Memory B cell (primary cell): ENCODE results near the gene MAMDC2.

Experiments used
- ATAC-seq: fragments of 150-1000 bp; cut with Tn5 transposase; 2 replicates; pipeline ENCODE4 v1.10.0; 2021; ENCODE audit warnings: low read depth, mild to moderate bottlenecking, moderate library complexity
- DNase-seq, 2 donors: peaks; one replicate each; pipeline ENCODE4 v3.0.0; 2022; ENCODE audit warnings: low spot score in 2 of 2
- H3K27ac Mint-ChIP-seq: one replicate; pipeline ENCODE4 v1.8.0; 2022; ENCODE audit warnings: mild to moderate bottlenecking, moderate library complexity, mixed read lengths
- H3K27me3 Mint-ChIP-seq: one replicate; pipeline ENCODE4 v1.8.0; 2022; ENCODE audit warnings: mixed read lengths
- H3K36me3 Mint-ChIP-seq: one replicate; pipeline ENCODE4 v1.8.0; 2022; ENCODE audit warnings: mild to moderate bottlenecking, mixed read lengths
- H3K4me1 Mint-ChIP-seq: one replicate; pipeline ENCODE4 v1.8.0; 2022; ENCODE audit warnings: mixed read lengths
- H3K4me3 Mint-ChIP-seq: one replicate; pipeline ENCODE4 v1.8.0; 2022; ENCODE audit warnings: mild to moderate bottlenecking, moderate library complexity, mixed read lengths
- H3K9me3 Mint-ChIP-seq: one replicate; pipeline ENCODE4 v1.8.0; 2022; ENCODE audit warnings: mixed read lengths

Gene MAMDC2

GRCh38 chr9:70045452-70045851 is 1.8 kb downstream of the MAMDC2 start:
- H3K4me1 Mint-ChIP-seq = peaks cover 9% of the 10 kb centered on the region
- H3K9me3 Mint-ChIP-seq = no peaks in the 10 kb centered on the region
- ATAC-seq (no peak), DNase-seq (no peak)
- H3K4me3 Mint-ChIP-seq = no peak overlapping the region
- peaks cover 20% of the 10 kb centered on the region for H3K27me3 Mint-ChIP-seq
- no peak overlapping the region for H3K27ac Mint-ChIP-seq
- H3K36me3 Mint-ChIP-seq = no peaks in the 10 kb centered on the region

GRCh38 chr9:70046274-70047070 is 2.8 kb downstream of the MAMDC2 start:
- no peaks in the 10 kb centered on the region for H3K9me3 Mint-ChIP-seq
- ATAC-seq = no peak
- H3K27ac Mint-ChIP-seq = no peak overlapping the region
- no peak for DNase-seq
- no peaks in the 10 kb centered on the region for H3K36me3 Mint-ChIP-seq
- H3K27me3 Mint-ChIP-seq = peaks cover 20% of the 10 kb centered on the region
- H3K4me3 Mint-ChIP-seq = no peak overlapping the region
- peaks cover 9% of the 10 kb centered on the region for H3K4me1 Mint-ChIP-seq

- peaks cover 21% of the 10 kb centered on the region for H3K27me3 Mint-ChIP-seq
- H3K27ac Mint-ChIP-seq = no peak overlapping the region
- H3K4me1 Mint-ChIP-seq = peaks cover 6% of the 10 kb centered on the region
- no peak for ATAC-seq
- H3K36me3 Mint-ChIP-seq = no peaks in the 10 kb centered on the region
- no peak for DNase-seq
- no peaks in the 10 kb centered on the region for H3K9me3 Mint-ChIP-seq
- H3K4me3 Mint-ChIP-seq = no peak overlapping the region
Measured at GRCh38 chr9:70049236-70049635, 5.6 kb downstream of the MAMDC2 start.

DNA sequence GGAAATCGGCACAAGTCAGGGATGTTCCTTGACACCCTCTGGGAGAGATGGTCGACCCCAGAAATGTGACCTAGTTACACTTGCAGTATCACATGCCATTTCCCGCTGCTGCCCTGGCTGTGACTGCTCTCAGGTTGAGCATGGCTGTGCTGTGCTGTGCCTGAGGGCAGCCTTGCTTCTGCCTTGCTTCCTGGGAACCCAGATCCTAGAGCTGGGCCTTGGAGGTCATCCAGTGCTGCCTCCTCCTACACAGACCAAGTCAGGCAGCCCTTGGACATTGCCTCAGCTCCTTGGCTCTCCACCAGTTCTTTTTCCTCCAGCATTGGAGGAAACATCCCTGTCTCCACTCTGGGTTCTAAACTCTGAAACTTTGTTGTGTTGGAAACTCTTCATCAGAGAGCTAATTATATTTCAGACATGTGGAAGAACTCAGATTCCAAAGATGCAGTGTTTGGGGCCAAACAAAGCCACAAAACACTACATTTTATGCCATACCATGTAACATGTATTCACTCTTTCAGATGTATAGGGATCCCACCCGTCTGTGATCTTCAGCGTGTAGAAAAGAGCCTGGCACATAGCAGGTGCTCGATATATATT is 6.1 kb downstream of the MAMDC2 start:
- H3K4me3 Mint-ChIP-seq = no peak overlapping the region

DNA sequence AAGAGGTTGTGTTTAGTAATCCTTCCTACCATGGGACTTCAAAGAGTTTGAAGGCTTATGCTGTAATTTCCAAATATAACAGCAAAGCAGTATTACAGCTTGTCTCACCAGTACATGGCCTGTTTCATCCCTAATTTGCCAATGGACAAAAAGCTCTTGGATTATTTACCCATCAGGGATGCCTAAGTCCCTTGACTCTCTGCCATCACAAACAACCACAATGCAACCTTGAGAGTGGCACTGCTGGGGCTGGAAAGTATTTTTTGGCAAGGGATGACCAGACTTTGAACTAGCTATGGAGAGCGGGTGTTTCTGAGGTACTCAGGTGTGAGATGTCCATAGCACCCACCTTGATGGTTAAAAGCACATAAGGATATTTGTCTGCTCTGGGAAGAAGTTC is 9.1 kb downstream of the MAMDC2 start:
- DNase-seq (no peak), ATAC-seq (no peak)
- H3K36me3 Mint-ChIP-seq = no peaks in the 10 kb centered on the region
- H3K4me1 Mint-ChIP-seq = peaks cover 3% of the 10 kb centered on the region
- H3K27ac Mint-ChIP-seq = no peak overlapping the region
- peaks cover 11% of the 10 kb centered on the region for H3K27me3 Mint-ChIP-seq
- no peaks in the 10 kb centered on the region for H3K9me3 Mint-ChIP-seq
- H3K4me3 Mint-ChIP-seq = no peak overlapping the region

More for the DNA sequence above, 6.1 kb downstream of the MAMDC2 start:
- DNase-seq = no peak
- Mint-ChIP-seq H3K9me3 (no peaks in the 10 kb centered on the region), H3K4me1 (peaks cover 3% of the 10 kb centered on the region), H3K27ac (no peak overlapping the region), H3K36me3 (no peaks in the 10 kb centered on the region), H3K27me3 (peaks cover 20% of the 10 kb centered on the region)
- ATAC-seq = no peak

DNA sequence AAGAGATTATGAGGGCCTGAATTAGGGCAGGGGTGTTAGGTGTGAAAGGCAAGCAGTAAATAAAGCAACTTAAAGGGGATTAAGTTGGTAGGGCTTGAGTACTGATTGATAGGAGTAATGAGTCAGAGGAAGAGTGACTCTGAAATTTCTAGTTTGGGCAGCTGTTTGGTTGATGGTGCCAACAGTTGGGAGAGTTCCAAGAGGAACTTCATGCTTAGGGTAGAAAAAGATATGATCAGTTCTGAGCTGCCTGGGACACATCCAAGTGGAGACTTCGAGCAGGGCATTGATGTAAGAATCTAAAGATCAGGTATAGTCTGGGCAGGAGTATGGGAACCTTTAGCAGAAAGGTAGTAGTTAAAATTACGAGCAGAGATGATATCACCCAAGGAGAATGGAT is 10.2 kb downstream of the MAMDC2 start:
- no peaks in the 10 kb centered on the region for H3K9me3 Mint-ChIP-seq
- H3K4me3 Mint-ChIP-seq = no peak overlapping the region
- H3K36me3 Mint-ChIP-seq = no peaks in the 10 kb centered on the region

GRCh38 chr9:70054521-70054920 is 10.9 kb downstream of the MAMDC2 start:
- no peaks in the 10 kb centered on the region for H3K4me1 Mint-ChIP-seq

More for the DNA sequence above, 10.2 kb downstream of the MAMDC2 start:
- DNase-seq (no peak), ATAC-seq (no peak)
- Mint-ChIP-seq H3K4me1 (peaks cover 1% of the 10 kb centered on the region), H3K27me3 (peaks cover 11% of the 10 kb centered on the region), H3K27ac (no peak overlapping the region)

GRCh38 chr9:70055406-70056210 is 12.0 kb downstream of the MAMDC2 start:
- Mint-ChIP-seq H3K27me3 (peaks cover 11% of the 10 kb centered on the region), H3K4me3 (no peak overlapping the region), H3K9me3 (no peaks in the 10 kb centered on the region), H3K4me1 (no peaks in the 10 kb centered on the region), H3K27ac (no peak overlapping the region), H3K36me3 (no peaks in the 10 kb centered on the region)
- no peak for ATAC-seq
- DNase-seq = no peak

More at GRCh38 chr9:70054521-70054920, 10.9 kb downstream of the MAMDC2 start:
- no peak overlapping the region for H3K4me3 Mint-ChIP-seq
- DNase-seq (no peak), ATAC-seq (no peak)
- no peaks in the 10 kb centered on the region for H3K9me3 Mint-ChIP-seq
- H3K36me3 Mint-ChIP-seq = no peaks in the 10 kb centered on the region
- H3K27me3 Mint-ChIP-seq = peaks cover 11% of the 10 kb centered on the region
- no peak overlapping the region for H3K27ac Mint-ChIP-seq

- Mint-ChIP-seq H3K4me1 (peaks cover 2% of the 10 kb centered on the region), H3K4me3 (no peak overlapping the region), H3K27me3 (peaks cover 11% of the 10 kb centered on the region), H3K36me3 (no peaks in the 10 kb centered on the region), H3K9me3 (no peaks in the 10 kb centered on the region), H3K27ac (no peak overlapping the region)
- DNase-seq = no peak
- ATAC-seq = no peak
Measured at GRCh38 chr9:70056211-70056944, 12.7 kb downstream of the MAMDC2 start.

DNA sequence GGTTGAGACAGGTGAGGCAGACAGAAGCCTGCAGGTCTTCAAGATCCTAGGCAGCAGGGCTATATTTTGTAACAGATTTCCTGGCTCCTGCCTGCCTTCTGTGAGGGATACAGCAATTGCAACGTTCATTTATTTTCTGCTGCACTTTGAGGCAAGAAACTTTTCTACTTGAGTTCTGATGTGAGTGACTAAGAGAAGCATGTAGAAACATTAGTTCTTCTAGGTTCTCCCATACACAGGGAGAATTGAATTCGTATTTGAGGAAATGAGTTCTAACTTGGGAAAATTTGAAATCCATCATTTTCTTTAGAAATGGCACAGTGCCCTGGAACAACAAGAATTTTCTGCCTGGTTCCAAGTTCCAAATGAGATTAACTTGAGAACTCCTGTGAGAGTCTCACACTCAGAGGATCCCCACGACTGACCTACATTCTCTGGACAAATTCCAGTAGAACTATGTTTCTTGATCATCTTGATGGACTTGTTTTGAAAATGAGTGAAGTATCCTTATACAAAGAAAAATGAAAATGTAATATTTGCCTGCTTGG is 15.0 kb downstream of the MAMDC2 start:
- Mint-ChIP-seq H3K27me3 (peaks cover 4% of the 10 kb centered on the region), H3K27ac (no peak overlapping the region), H3K9me3 (no peaks in the 10 kb centered on the region), H3K36me3 (no peaks in the 10 kb centered on the region), H3K4me3 (no peak overlapping the region), H3K4me1 (peaks cover 3% of the 10 kb centered on the region)
- ATAC-seq (no peak), DNase-seq (no peak)

DNA sequence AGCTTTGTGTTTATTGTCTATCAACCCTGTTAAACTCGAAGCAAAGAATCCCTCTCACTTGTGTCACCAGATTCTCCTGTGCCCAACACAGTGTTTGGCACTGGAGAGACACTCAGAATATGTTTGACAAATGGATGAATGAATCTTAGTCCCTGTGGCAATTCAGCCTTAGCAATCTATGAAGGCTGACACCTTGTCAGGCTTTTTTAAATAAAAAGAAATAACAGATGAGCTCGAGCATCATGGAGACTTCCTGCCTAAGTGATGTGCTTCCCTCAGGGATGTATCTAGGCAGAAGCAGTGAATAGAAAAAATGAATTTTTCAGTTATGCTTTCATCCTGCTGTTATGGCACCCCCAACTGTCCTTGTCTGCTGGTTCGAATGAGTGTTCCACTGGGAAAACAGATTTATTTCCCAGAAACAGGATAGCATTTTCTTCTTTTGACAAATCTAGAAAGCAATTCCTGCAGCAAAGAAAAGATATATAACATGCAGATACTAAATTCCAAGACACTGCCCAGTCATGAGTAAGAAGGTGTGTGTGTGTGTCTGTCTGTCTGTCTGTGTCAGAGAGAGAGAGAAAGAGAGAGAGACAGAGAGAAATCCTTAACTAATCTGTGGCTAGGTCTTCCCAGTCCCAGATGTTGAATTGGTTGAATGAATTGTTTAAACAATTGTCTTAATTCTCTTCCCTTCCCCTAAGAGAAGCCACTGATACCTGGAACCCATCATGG is 16.7 kb downstream of the MAMDC2 start:
- H3K4me1 Mint-ChIP-seq = peaks cover 3% of the 10 kb centered on the region
- H3K27ac Mint-ChIP-seq = no peak overlapping the region
- no peaks in the 10 kb centered on the region for H3K36me3 Mint-ChIP-seq
- no peaks in the 10 kb centered on the region for H3K9me3 Mint-ChIP-seq
- ATAC-seq = no peak
- H3K27me3 Mint-ChIP-seq = no peaks in the 10 kb centered on the region
- no peak for DNase-seq
- no peak overlapping the region for H3K4me3 Mint-ChIP-seq

GRCh38 chr9:70060883-70061507 is 17.3 kb downstream of the MAMDC2 start:
- no peak for DNase-seq
- ATAC-seq = peak; percentile 98
- Mint-ChIP-seq H3K27ac (peak overlapping the region; percentile 78), H3K4me3 (no peak overlapping the region), H3K4me1 (peaks cover 3% of the 10 kb centered on the region), H3K27me3 (peaks cover 2% of the 10 kb centered on the region), H3K36me3 (no peaks in the 10 kb centered on the region), H3K9me3 (no peaks in the 10 kb centered on the region)

GRCh38 chr9:70061776-70062175 is 18.1 kb downstream of the MAMDC2 start:
- H3K36me3 Mint-ChIP-seq = no peaks in the 10 kb centered on the region
- H3K27ac Mint-ChIP-seq = peak overlapping the region; percentile 78
- H3K4me1 Mint-ChIP-seq = peaks cover 3% of the 10 kb centered on the region
- no peak for ATAC-seq
- no peak for DNase-seq
- H3K27me3 Mint-ChIP-seq = peaks cover 7% of the 10 kb centered on the region
- H3K4me3 Mint-ChIP-seq = no peak overlapping the region
- peaks cover 1% of the 10 kb centered on the region for H3K9me3 Mint-ChIP-seq
